Natural killer cell treated with Interleukin-12 subunit alpha and Interleukin-12 subunit beta and Interleukin-15 and Interleukin-18, amount 100 ng/mL, for 72 hours (primary cell): Measurements from ENCODE around the gene IGSF9. TPM values are rescaled to one million over a fixed set of nuclear protein-coding genes. Genes with fewer than 3 reads are reported as not detected.

Source experiments
- ATAC-seq, 2 donors: fragments of 150-1000 bp; cut with Tn5 transposase in 1 of 2; sonication (Bioruptor Pico), chemical (Tn5 transposase) in 1 of 2; 2 replicates each; pipeline ENCODE4 v1.10.0; 2021
- DNase-seq: peaks from one replicate; pipeline ENCODE4 v3.0.0; 2022; ENCODE audit warnings: low spot score
- H3K27ac Mint-ChIP-seq, 2 donors: 1 replicate in 1 of 2; 2 replicates in 1 of 2; pipeline ENCODE4 v1.8.0; 2022; ENCODE audit warnings: mixed read lengths in 2 of 2, mild to moderate bottlenecking in 1 of 2, moderate library complexity in 1 of 2
- H3K27me3 Mint-ChIP-seq, 2 donors: 1 replicate in 1 of 2; 2 replicates in 1 of 2; pipeline ENCODE4 v1.8.0; 2022; ENCODE audit warnings: mixed read lengths in 2 of 2
- H3K36me3 Mint-ChIP-seq: one replicate; pipeline ENCODE4 v1.8.0; 2022; ENCODE audit warnings: mixed read lengths
- H3K4me1 Mint-ChIP-seq, 2 donors: 1 replicate in 1 of 2; 2 replicates in 1 of 2; pipeline ENCODE4 v1.8.0; 2022; ENCODE audit warnings: low read depth in 2 of 2, mixed read lengths in 2 of 2, mild to moderate bottlenecking in 1 of 2
- H3K4me3 Mint-ChIP-seq: one replicate; pipeline ENCODE4 v1.8.0; 2022; ENCODE audit warnings: mixed read lengths
- H3K9me3 Mint-ChIP-seq: 2 replicates; pipeline ENCODE4 v1.8.0; 2022; ENCODE audit warnings: mixed read lengths
- total RNA-seq, 2 donors: library from RNA; stranded (reverse); gene quantifications; one replicate each; pipeline ENCODE4 v1.2.3, GENCODE V29; 2022

The IGSF9 gene
- total RNA-seq, 2 donors from 2014 or later, result not detected

- ATAC-seq (no peak), DNase-seq (no peak)
- Mint-ChIP-seq H3K36me3 (no peaks in the 10 kb centered on the region), H3K4me3 (no peak overlapping the region), H3K27me3 (peaks cover 27 to 44% of the 10 kb centered on the region in 2 donors), H3K9me3 (no peaks in the 10 kb centered on the region), H3K4me1 (no peaks in the 10 kb centered on the region), H3K27ac (no peak overlapping the region)
Observed at GRCh38 chr1:159982280-159982679, 36.9 kb upstream of the IGSF9 start.

GRCh38 chr1:159981351-159982055, 36.1 kb upstream of the IGSF9 start:
- Mint-ChIP-seq H3K4me3 (no peak overlapping the region), H3K4me1 (no peaks in the 10 kb centered on the region), H3K36me3 (no peaks in the 10 kb centered on the region), H3K27ac (no peak overlapping the region), H3K27me3 (peaks cover 34 to 44% of the 10 kb centered on the region in 2 donors), H3K9me3 (no peaks in the 10 kb centered on the region)
- ATAC-seq (peak in 1 of 2 donors; percentile 21), DNase-seq (no peak)

- Mint-ChIP-seq H3K27me3 (peaks cover 34 to 44% of the 10 kb centered on the region in 2 donors), H3K9me3 (no peaks in the 10 kb centered on the region), H3K27ac (no peak overlapping the region), H3K36me3 (no peaks in the 10 kb centered on the region), H3K4me1 (no peaks in the 10 kb centered on the region), H3K4me3 (no peak overlapping the region)
- DNase-seq (no peak), ATAC-seq (no peak)
Observed at GRCh38 chr1:159980786-159981185, 35.4 kb upstream of the IGSF9 start.

- Mint-ChIP-seq H3K9me3 (no peaks in the 10 kb centered on the region), H3K27ac (no peak overlapping the region), H3K4me3 (no peak overlapping the region), H3K4me1 (no peaks in the 10 kb centered on the region), H3K27me3 (peaks cover 34 to 40% of the 10 kb centered on the region in 2 donors), H3K36me3 (no peaks in the 10 kb centered on the region)
- DNase-seq, result no peak
- ATAC-seq, result no peak
Observed at GRCh38 chr1:159980076-159980475, 34.7 kb upstream of the IGSF9 start.

GRCh38 chr1:159979257-159979656, 33.8 kb upstream of the IGSF9 start:
- H3K27ac Mint-ChIP-seq, result no peak overlapping the region
- H3K4me1 Mint-ChIP-seq, result no peaks in the 10 kb centered on the region
- no peak for DNase-seq
- H3K4me3 Mint-ChIP-seq, result no peak overlapping the region
- ATAC-seq, result no peak
- H3K36me3 Mint-ChIP-seq, result no peaks in the 10 kb centered on the region
- no peaks in the 10 kb centered on the region for H3K9me3 Mint-ChIP-seq
- peaks cover 34 to 35% of the 10 kb centered on the region in 2 donors for H3K27me3 Mint-ChIP-seq

- H3K9me3 Mint-ChIP-seq, result no peaks in the 10 kb centered on the region
- peaks cover 25 to 30% of the 10 kb centered on the region in 2 donors for H3K27me3 Mint-ChIP-seq
- H3K36me3 Mint-ChIP-seq, result no peaks in the 10 kb centered on the region
- DNase-seq (no peak), ATAC-seq (no peak)
- no peak overlapping the region for H3K4me3 Mint-ChIP-seq
- no peak overlapping the region for H3K27ac Mint-ChIP-seq
- no peaks in the 10 kb centered on the region for H3K4me1 Mint-ChIP-seq
Observed at GRCh38 chr1:159978107-159978398, 32.6 kb upstream of the IGSF9 start.

GRCh38 chr1:159977364-159978106, 32.1 kb upstream of the IGSF9 start:
- no peaks in the 10 kb centered on the region for H3K4me1 Mint-ChIP-seq
- no peaks in the 10 kb centered on the region for H3K36me3 Mint-ChIP-seq
- no peak for ATAC-seq

GRCh38 chr1:159974350-159974965, 29.0 kb upstream of the IGSF9 start:
- Mint-ChIP-seq H3K27ac (no peak overlapping the region), H3K36me3 (no peaks in the 10 kb centered on the region), H3K27me3 (peaks cover 20 to 21% of the 10 kb centered on the region in 2 donors), H3K4me1 (no peaks in the 10 kb centered on the region), H3K4me3 (no peak overlapping the region), H3K9me3 (no peaks in the 10 kb centered on the region)
- no peak for ATAC-seq
- no peak for DNase-seq

More at GRCh38 chr1:159977364-159978106, 32.1 kb upstream of the IGSF9 start:
- H3K4me3 Mint-ChIP-seq, result no peak overlapping the region
- peaks cover 24 to 29% of the 10 kb centered on the region in 2 donors for H3K27me3 Mint-ChIP-seq
- DNase-seq, result no peak
- H3K9me3 Mint-ChIP-seq, result no peaks in the 10 kb centered on the region
- no peak overlapping the region for H3K27ac Mint-ChIP-seq

GRCh38 chr1:159973350-159973940, 28.0 kb upstream of the IGSF9 start:
- Mint-ChIP-seq H3K36me3 (no peaks in the 10 kb centered on the region), H3K4me3 (no peak overlapping the region), H3K9me3 (no peaks in the 10 kb centered on the region), H3K27ac (no peak overlapping the region), H3K4me1 (no peaks in the 10 kb centered on the region), H3K27me3 (peaks cover 18 to 19% of the 10 kb centered on the region in 2 donors)
- no peak for DNase-seq
- peak; percentile 15 to 41 for ATAC-seq

- H3K4me1 Mint-ChIP-seq, result no peaks in the 10 kb centered on the region
- H3K36me3 Mint-ChIP-seq, result no peaks in the 10 kb centered on the region
- no peak overlapping the region for H3K27ac Mint-ChIP-seq
- H3K4me3 Mint-ChIP-seq, result no peak overlapping the region
- ATAC-seq (peak; percentile 37 to 38), DNase-seq (no peak)
- H3K27me3 Mint-ChIP-seq, result peaks cover 24 to 26% of the 10 kb centered on the region in 2 donors
- H3K9me3 Mint-ChIP-seq, result no peaks in the 10 kb centered on the region
Observed at GRCh38 chr1:159972443-159973205, 27.2 kb upstream of the IGSF9 start.

GRCh38 chr1:159970932-159971342, 25.5 kb upstream of the IGSF9 start:
- no peak overlapping the region for H3K27ac Mint-ChIP-seq

GRCh38 chr1:159968901-159969300, 23.5 kb upstream of the IGSF9 start:
- no peaks in the 10 kb centered on the region for H3K9me3 Mint-ChIP-seq
- peaks cover 30 to 55% of the 10 kb centered on the region in 2 donors for H3K27me3 Mint-ChIP-seq
- no peak for DNase-seq
- no peak overlapping the region for H3K4me3 Mint-ChIP-seq
- H3K27ac Mint-ChIP-seq, result no peak overlapping the region
- ATAC-seq, result no peak
- H3K4me1 Mint-ChIP-seq, result no peaks in the 10 kb centered on the region
- H3K36me3 Mint-ChIP-seq, result no peaks in the 10 kb centered on the region

More at GRCh38 chr1:159970932-159971342, 25.5 kb upstream of the IGSF9 start:
- H3K9me3 Mint-ChIP-seq, result no peaks in the 10 kb centered on the region
- H3K36me3 Mint-ChIP-seq, result no peaks in the 10 kb centered on the region
- H3K27me3 Mint-ChIP-seq, result peaks cover 22 to 41% of the 10 kb centered on the region in 2 donors
- H3K4me3 Mint-ChIP-seq, result no peak overlapping the region
- H3K4me1 Mint-ChIP-seq, result no peaks in the 10 kb centered on the region
- DNase-seq, result no peak
- no peak for ATAC-seq

- H3K27ac Mint-ChIP-seq, result no peak overlapping the region
- no peaks in the 10 kb centered on the region for H3K4me1 Mint-ChIP-seq
- ATAC-seq, result no peak
- peaks cover 29 to 46% of the 10 kb centered on the region in 2 donors for H3K27me3 Mint-ChIP-seq
- H3K9me3 Mint-ChIP-seq, result no peaks in the 10 kb centered on the region
- no peaks in the 10 kb centered on the region for H3K36me3 Mint-ChIP-seq
- no peak overlapping the region for H3K4me3 Mint-ChIP-seq
- no peak for DNase-seq
Observed at GRCh38 chr1:159965263-159965662, 19.9 kb upstream of the IGSF9 start.
